HG02759 (cell line): ENCODE measurements around the gene IFI6.
"Not testable (repeated sequence)": the region's sequence is repeated elsewhere in the genome, so short reads cannot be mapped to it uniquely, and the experiment has no call there.

Experiments used
- ATAC-seq: cut with Tn5 transposase; IDR thresholded peaks from one replicate; pipeline ENCODE4 v1.9.1; 2021; ENCODE audit warnings: mild to moderate bottlenecking, moderate library complexity; ENCODE audit not compliant: unreplicated experiment

Gene IFI6

GRCh38 chr1:27671964-27672749, at the start of gene IFI6:
TSS of gene IFI6 (minus strand) at chr1:27672192. CDS start at chr1:27669314, 2,878 bp downstream.
- ATAC-seq = peak; percentile 81

GRCh38 chr1:27719286-27720251, 47.6 kb upstream of the IFI6 start:
- ATAC-seq = no peak

GRCh38 chr1:27716262-27716895, 44.4 kb upstream of the IFI6 start:
- ATAC-seq = no peak

- no peak for ATAC-seq
Observed at GRCh38 chr1:27713869-27714513, 42.0 kb upstream of the IFI6 start.

GRCh38 chr1:27713139-27713725, 41.2 kb upstream of the IFI6 start:
- ATAC-seq = no peak

GRCh38 chr1:27710574-27710973, 38.6 kb upstream of the IFI6 start:
- ATAC-seq = no peak

- ATAC-seq = no peak
Observed at GRCh38 chr1:27705545-27705944, 33.6 kb upstream of the IFI6 start.

- ATAC-seq = no peak
Observed at GRCh38 chr1:27704958-27705357, 33.0 kb upstream of the IFI6 start.

GRCh38 chr1:27696835-27697234, 24.8 kb upstream of the IFI6 start:
- ATAC-seq = not testable (repeated sequence)

- ATAC-seq = no peak
Observed at GRCh38 chr1:27690183-27690582, 18.2 kb upstream of the IFI6 start.

- no peak for ATAC-seq
Observed at GRCh38 chr1:27689423-27690173, 17.6 kb upstream of the IFI6 start.

GRCh38 chr1:27687906-27688305, 15.9 kb upstream of the IFI6 start:
- no peak for ATAC-seq

- no peak for ATAC-seq
Observed at GRCh38 chr1:27686223-27686990, 14.4 kb upstream of the IFI6 start.

GRCh38 chr1:27684176-27684575, 12.2 kb upstream of the IFI6 start:
- no peak for ATAC-seq

- ATAC-seq = no peak
Observed at GRCh38 chr1:27682351-27682944, 10.5 kb upstream of the IFI6 start.

- not testable (repeated sequence) for ATAC-seq
Observed at GRCh38 chr1:27681580-27681979, 9.6 kb upstream of the IFI6 start.

- ATAC-seq = not testable (repeated sequence)
Observed at GRCh38 chr1:27680225-27680791, 8.3 kb upstream of the IFI6 start.

- no peak for ATAC-seq
Observed at GRCh38 chr1:27678747-27679146, 6.8 kb upstream of the IFI6 start.
